Natural killer cell (primary cell): ENCODE results near the gene TIMM13. TPM values are rescaled to one million over a fixed set of nuclear protein-coding genes. Genes with fewer than 3 reads are reported as not detected.

Experiments used
- ATAC-seq, 3 donors: fragments of 150-1000 bp in 2 of 3; fragments of 200-7000 bp in 1 of 3; cut with Tn5 transposase; 1 replicate in 1 of 3; 2 replicates in 2 of 3; pipeline ENCODE4 v1.10.0; 2021; ENCODE audit warnings: mild to moderate bottlenecking in 2 of 3, moderate library complexity in 2 of 3
- DNase-seq, 2 donors: peaks; one replicate each; pipeline versions ENCODE4 v3.0.0 to v3.0.0-alpha.2; 2013 to 2021; ENCODE audit warnings: mixed read lengths in 1 of 2
- H3K27ac ChIP-seq: one replicate; pipeline ENCODE4 v1.5.1; 2013; ENCODE audit warnings: mild to moderate bottlenecking, low read length
- H3K27me3 ChIP-seq: one replicate; pipeline ENCODE4 v1.6.1; 2013; ENCODE audit warnings: low read length; ENCODE audit not compliant: control insufficient read depth, insufficient read depth
- H3K36me3 ChIP-seq: one replicate; pipeline ENCODE4 v1.6.1; 2013; ENCODE audit warnings: low read length; ENCODE audit not compliant: control insufficient read depth, insufficient read depth
- H3K4me1 ChIP-seq: one replicate; pipeline ENCODE4 v1.6.1; 2013; ENCODE audit warnings: low read length; ENCODE audit not compliant: control insufficient read depth, insufficient read depth
- H3K4me3 ChIP-seq: one replicate; pipeline ENCODE4 v1.5.1; 2013; ENCODE audit warnings: low read length
- H3K9me3 ChIP-seq: one replicate; pipeline ENCODE4 v1.6.1; 2013; ENCODE audit warnings: low read length; ENCODE audit not compliant: control insufficient read depth, insufficient read depth
- H3K27ac Mint-ChIP-seq, 2 donors: one replicate each; pipeline ENCODE4 v1.8.0; 2022; ENCODE audit warnings: mild to moderate bottlenecking in 2 of 2, mixed read lengths in 2 of 2, moderate library complexity in 1 of 2
- H3K27me3 Mint-ChIP-seq, 2 donors: one replicate each; pipeline ENCODE4 v1.8.0; 2022; ENCODE audit warnings: low read depth in 2 of 2, mixed read lengths in 2 of 2
- H3K36me3 Mint-ChIP-seq: one replicate; pipeline ENCODE4 v1.8.0; 2022; ENCODE audit warnings: mixed read lengths
- H3K4me1 Mint-ChIP-seq, 2 donors: one replicate each; pipeline ENCODE4 v1.8.0; 2022; ENCODE audit warnings: mixed read lengths in 2 of 2
- H3K4me3 Mint-ChIP-seq: one replicate; pipeline ENCODE4 v1.8.0; 2022; ENCODE audit warnings: mild to moderate bottlenecking, moderate library complexity, mixed read lengths
- H3K9me3 Mint-ChIP-seq, 2 donors: one replicate each; pipeline ENCODE4 v1.8.0; 2022; ENCODE audit warnings: mixed read lengths in 2 of 2
- CTCF ChIP-seq: fragments of 200-600 bp; IDR thresholded peaks from one replicate; pipeline ENCODE4 v1.8.0; 2022; ENCODE audit warnings: antibody characterized with exemption
- WGBS: methylation state at CpG from one replicate; pipeline ENCODE4 v1.1.7; 2013; ENCODE audit warnings: missing lambda C conversion rate; ENCODE audit not compliant: insufficient coverage; 5-methylcytosine and 5-hydroxymethylcytosine counted together
- intact Hi-C: fragments of 100-400 bp; cut with micrococcal nuclease; formaldehyde crosslinking; loops from one replicate; pipeline ENCODE4 v1.14.2; 2022
- total RNA-seq, 4 donors: library from RNA; stranded (reverse); fragments of 120-200 nt in 1 of 4; gene quantifications; one replicate each; pipeline versions ENCODE4 v1.2.3 to v1.2.4, GENCODE V29; 2013 to 2022

Gene TIMM13
- total RNA-seq, 3 donors from 2014 or later (not counting 1 experiment from before 2014, with no cell fraction given): 24.7 to 30.4 (median 25.1) TPM

GRCh38 chr19:2454199-2454961, 27.0 kb upstream of the TIMM13 start:
- peaks cover 0 to 20% of the 10 kb centered on the region in 2 donors for H3K4me1 Mint-ChIP-seq
- Histone ChIP-seq H3K36me3 (no peaks in the 10 kb centered on the region), H3K27me3 (no peaks in the 10 kb centered on the region), H3K27ac (no peak overlapping the region), H3K9me3 (no peaks in the 10 kb centered on the region), H3K4me1 (peaks cover 18% of the 10 kb centered on the region), H3K4me3 (no peak overlapping the region)
- 90% methylated on average over 18 of the region's 19 CpGs for WGBS
- no peak for ATAC-seq
- H3K4me3 Mint-ChIP-seq: peak overlapping the region; percentile 78
- H3K27me3 Mint-ChIP-seq: no peaks in the 10 kb centered on the region
- no peak for DNase-seq
- peak overlapping the region; percentile 84 to 91 for H3K27ac Mint-ChIP-seq
- no peaks in the 10 kb centered on the region for H3K36me3 Mint-ChIP-seq
- no peaks in the 10 kb centered on the region for H3K9me3 Mint-ChIP-seq
- no peak for TF ChIP-seq CTCF
- intact Hi-C loops: no loop called here

- intact Hi-C loops: no loop called here
- TF ChIP-seq CTCF: no peak
- DNase-seq (no peak), ATAC-seq (no peak)
- Histone ChIP-seq H3K9me3 (no peaks in the 10 kb centered on the region), H3K4me3 (no peak overlapping the region), H3K4me1 (peaks cover 18% of the 10 kb centered on the region), H3K36me3 (no peaks in the 10 kb centered on the region), H3K27me3 (no peaks in the 10 kb centered on the region), H3K27ac (no peak overlapping the region)
- Mint-ChIP-seq H3K9me3 (no peaks in the 10 kb centered on the region), H3K27ac (peak overlapping the region; percentile 48 to 91), H3K4me3 (no peak overlapping the region), H3K4me1 (peaks cover 0 to 20% of the 10 kb centered on the region in 2 donors), H3K27me3 (no peaks in the 10 kb centered on the region), H3K36me3 (no peaks in the 10 kb centered on the region)
- WGBS: 94% methylated on average over 19 of the region's 19 CpGs
Observed at GRCh38 chr19:2453431-2454025, 26.1 kb upstream of the TIMM13 start.

- Histone ChIP-seq H3K4me1 (peaks cover 16% of the 10 kb centered on the region), H3K36me3 (no peaks in the 10 kb centered on the region), H3K9me3 (no peaks in the 10 kb centered on the region), H3K4me3 (no peak overlapping the region), H3K27me3 (no peaks in the 10 kb centered on the region), H3K27ac (no peak overlapping the region)
- no peaks in the 10 kb centered on the region for H3K36me3 Mint-ChIP-seq
- no peak for TF ChIP-seq CTCF
- no peak overlapping the region for H3K4me3 Mint-ChIP-seq
- 97% methylated on average over 18 of the region's 18 CpGs for WGBS
- no peak for DNase-seq
- peaks cover under 1 to 13% of the 10 kb centered on the region in 2 donors for H3K4me1 Mint-ChIP-seq
- intact Hi-C loops: no loop called here
- no peaks in the 10 kb centered on the region for H3K27me3 Mint-ChIP-seq
- ATAC-seq: no peak
- no peak overlapping the region for H3K27ac Mint-ChIP-seq
- H3K9me3 Mint-ChIP-seq: no peaks in the 10 kb centered on the region
Observed at GRCh38 chr19:2451741-2452140, 24.4 kb upstream of the TIMM13 start.
